VCaP (cell line): ENCODE data around the gene IL20RA.

ENCODE experiments used
- H3K27ac ChIP-seq: fragments of 450-650 bp; 2 replicates; pipeline ENCODE4 v1.5.1; 2017
- CTCF ChIP-seq: fragments of 450-650 bp; conservative IDR thresholded peaks from 2 replicates; pipeline ENCODE4 v1.5.1; 2017; ENCODE audit warnings: mild to moderate bottlenecking, moderate library complexity

The IL20RA gene

GRCh38 chr6:137043710-137044365 is 927 bp downstream of the IL20RA start:
- H3K27ac ChIP-seq = peak overlapping the region; percentile 90
- TF ChIP-seq CTCF = no peak

GRCh38 chr6:137040393-137040792 is 4.4 kb downstream of the IL20RA start:
- TF ChIP-seq CTCF = no peak
- no peak overlapping the region for H3K27ac ChIP-seq

DNA sequence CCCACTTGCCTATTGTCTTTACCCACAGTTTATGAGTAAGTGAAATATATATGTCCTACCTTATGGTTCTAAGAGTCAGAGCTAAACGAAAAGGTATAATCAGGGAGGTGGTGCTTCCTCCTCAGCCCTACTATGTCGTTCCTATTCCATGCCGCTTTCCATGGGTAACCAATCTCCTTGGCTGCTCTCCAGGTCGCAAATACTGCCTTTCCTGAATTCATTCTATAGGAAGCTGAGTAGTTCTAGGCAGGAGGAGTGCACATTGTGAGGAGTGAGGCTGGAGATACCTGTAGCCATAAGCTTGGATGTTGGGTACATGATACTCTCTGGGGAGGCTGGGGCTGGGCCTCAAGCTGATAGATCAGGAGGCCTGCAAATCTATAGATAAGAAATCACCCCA is 5.8 kb downstream of the IL20RA start:
- no peak for TF ChIP-seq CTCF

GRCh38 chr6:137036566-137037300 is 8.0 kb downstream of the IL20RA start:
- TF ChIP-seq CTCF = no peak
- H3K27ac ChIP-seq = no peak overlapping the region; the same call in 1 of the 2 replicates

More for the DNA sequence above, 5.8 kb downstream of the IL20RA start:
- H3K27ac ChIP-seq = no peak overlapping the region

DNA sequence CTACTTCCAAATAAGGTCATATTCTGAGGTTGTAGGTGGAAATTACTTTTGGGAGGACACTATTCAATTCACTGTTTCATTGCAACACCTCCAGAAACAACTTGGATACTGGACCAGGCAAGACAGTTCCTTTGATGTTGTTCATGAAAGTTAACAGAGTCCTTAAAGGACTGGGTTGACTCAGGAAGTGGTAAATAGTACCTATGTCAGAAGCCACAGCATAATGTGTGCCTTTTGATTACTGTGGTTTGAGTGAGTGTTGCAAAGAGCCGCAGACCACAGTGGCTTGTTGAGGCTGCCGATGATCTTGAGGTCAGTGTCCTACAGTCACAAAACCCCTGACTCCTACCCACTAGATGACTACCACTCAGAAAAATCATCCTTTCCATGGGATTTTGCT is 10.9 kb downstream of the IL20RA start:
- no peak overlapping the region for H3K27ac ChIP-seq
- TF ChIP-seq CTCF = no peak

- no peak for TF ChIP-seq CTCF
- H3K27ac ChIP-seq = no peak overlapping the region
Observed at GRCh38 chr6:137031122-137031521, 13.6 kb downstream of the IL20RA start.

DNA sequence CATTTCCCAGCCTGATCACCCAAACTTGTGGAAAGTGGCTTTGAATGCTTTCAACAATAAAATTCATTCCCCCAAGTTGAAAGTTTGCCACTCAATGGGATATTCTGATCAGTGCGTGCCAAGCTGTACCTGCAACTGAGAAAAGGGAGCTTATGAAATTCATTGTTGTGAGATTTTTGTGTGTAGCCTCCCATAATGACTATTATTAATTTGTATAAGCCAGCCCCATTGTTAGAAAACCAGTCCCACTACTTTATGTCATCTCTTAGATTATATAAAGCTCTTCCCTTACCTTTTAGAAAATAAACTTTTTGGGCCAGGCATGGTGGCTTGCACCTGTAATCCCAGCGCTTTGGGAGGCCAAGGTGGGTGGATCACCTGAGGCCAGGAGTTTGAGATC is 15.9 kb downstream of the IL20RA start:
- no peak for TF ChIP-seq CTCF

More for the DNA sequence above, 15.9 kb downstream of the IL20RA start:
- H3K27ac ChIP-seq = no peak overlapping the region
